Dendritic cell treated with granulocyte-macrophage colony-stimulating factor and Interleukin-4, amounts not matched to agents 40 ng/mL and 50 ng/mL, for 4 days (primary cell): ENCODE data around the gene ZNF567.

ENCODE experiments used
- H3K27ac Mint-ChIP-seq: one replicate; pipeline ENCODE4 v1.8.0; 2022; ENCODE audit warnings: mild to moderate bottlenecking, mixed read lengths
- H3K27me3 Mint-ChIP-seq: one replicate; pipeline ENCODE4 v1.8.0; 2022; ENCODE audit warnings: mild to moderate bottlenecking, mixed read lengths
- H3K36me3 Mint-ChIP-seq: one replicate; pipeline ENCODE4 v1.8.0; 2022; ENCODE audit warnings: low read depth, mixed read lengths
- H3K4me1 Mint-ChIP-seq: one replicate; pipeline ENCODE4 v1.8.0; 2022; ENCODE audit warnings: low read depth, mixed read lengths
- H3K4me3 Mint-ChIP-seq: one replicate; pipeline ENCODE4 v1.8.0; 2022; ENCODE audit warnings: mild to moderate bottlenecking, moderate library complexity, mixed read lengths
- H3K9me3 Mint-ChIP-seq: one replicate; pipeline ENCODE4 v1.8.0; 2022; ENCODE audit warnings: mixed read lengths
- intact Hi-C: fragments of 100-400 bp; cut with micrococcal nuclease; formaldehyde crosslinking; loops from one replicate; pipeline ENCODE4 v1.15.0; 2022

The ZNF567 gene

GRCh38 chr19:36687214-36688056, at the start of gene ZNF567:
ZNF567 (plus strand) TSS chr19:36687612; CDS start chr19:36694868, 7,256 bp downstream.
- H3K4me3 Mint-ChIP-seq = peak within 1 kb of the TSS; percentile 99
- H3K27ac Mint-ChIP-seq = peak within 1 kb of the TSS; percentile 94
- peaks cover 89% of the 10 kb centered on the region for H3K36me3 Mint-ChIP-seq
- H3K4me1 Mint-ChIP-seq = peaks cover 29% of the 10 kb centered on the region
- H3K27me3 Mint-ChIP-seq = no peaks in the 10 kb centered on the region
- H3K9me3 Mint-ChIP-seq = peaks cover 67% of the 10 kb centered on the region
- intact Hi-C loops = loop anchor here (1.0 to 5.0 kb wide), 3 partner anchors 21 to 390 kb away; partner anchors contain the start of genes ZNF345, ZNF420 and ZNF461

- Mint-ChIP-seq H3K27me3 (no peaks in the 10 kb centered on the region), H3K4me3 (no peak overlapping the region), H3K27ac (no peak overlapping the region), H3K9me3 (peaks cover 88% of the 10 kb centered on the region), H3K36me3 (peaks cover 37% of the 10 kb centered on the region), H3K4me1 (no peaks in the 10 kb centered on the region)
- intact Hi-C loops = no loop called here
These were observed 48.4 kb upstream of the ZNF567 start for GRCh38 chr19:36638862-36639510.

- intact Hi-C loops = no loop called here
- H3K9me3 Mint-ChIP-seq = peaks cover 63% of the 10 kb centered on the region
- no peak overlapping the region for H3K4me3 Mint-ChIP-seq
- no peaks in the 10 kb centered on the region for H3K4me1 Mint-ChIP-seq
- H3K27ac Mint-ChIP-seq = no peak overlapping the region
- no peaks in the 10 kb centered on the region for H3K27me3 Mint-ChIP-seq
- peaks cover 86% of the 10 kb centered on the region for H3K36me3 Mint-ChIP-seq
These were observed 40.7 kb upstream of the ZNF567 start for GRCh38 chr19:36646746-36647145.

- H3K36me3 Mint-ChIP-seq = peaks cover 96% of the 10 kb centered on the region
- H3K27ac Mint-ChIP-seq = no peak overlapping the region
- no peak overlapping the region for H3K4me3 Mint-ChIP-seq
- no peaks in the 10 kb centered on the region for H3K27me3 Mint-ChIP-seq
- peaks cover 76% of the 10 kb centered on the region for H3K9me3 Mint-ChIP-seq
- intact Hi-C loops = no loop called here
- H3K4me1 Mint-ChIP-seq = no peaks in the 10 kb centered on the region
These were observed 34.5 kb upstream of the ZNF567 start for GRCh38 chr19:36652958-36653357.

GRCh38 chr19:36665832-36666231, 21.6 kb upstream of the ZNF567 start:
- Mint-ChIP-seq H3K36me3 (peaks cover 84% of the 10 kb centered on the region), H3K27me3 (no peaks in the 10 kb centered on the region), H3K4me3 (peak overlapping the region; percentile 98), H3K4me1 (peaks cover 22% of the 10 kb centered on the region), H3K9me3 (peaks cover 65% of the 10 kb centered on the region), H3K27ac (peak overlapping the region; percentile 97)
- intact Hi-C loops = loop anchor here (1.0 to 5.0 kb wide), 4 partner anchors 21 to 801 kb away; partner anchors contain the start of genes ZNF529, ZNF567, ZNF569 and ZNF570

- Mint-ChIP-seq H3K4me3 (no peak overlapping the region), H3K9me3 (peaks cover 76% of the 10 kb centered on the region), H3K27ac (no peak overlapping the region), H3K4me1 (peaks cover 22% of the 10 kb centered on the region), H3K36me3 (peaks cover 73% of the 10 kb centered on the region), H3K27me3 (no peaks in the 10 kb centered on the region)
- intact Hi-C loops = loop anchor here (5.0 kb wide), 2 partner anchors 96 to 799 kb away; partner anchors contain the start of genes ZNF529, ZNF569 and ZNF570
These were observed 18.8 kb upstream of the ZNF567 start for GRCh38 chr19:36668646-36669045.

- intact Hi-C loops = no loop called here
- H3K27ac Mint-ChIP-seq = no peak overlapping the region
These were observed 15.0 kb upstream of the ZNF567 start for GRCh38 chr19:36672368-36672767.

GRCh38 chr19:36674201-36674600, 13.2 kb upstream of the ZNF567 start:
- Mint-ChIP-seq H3K27ac (no peak overlapping the region), H3K4me1 (no peaks in the 10 kb centered on the region), H3K27me3 (no peaks in the 10 kb centered on the region), H3K4me3 (no peak overlapping the region), H3K36me3 (peaks cover 49% of the 10 kb centered on the region), H3K9me3 (peaks cover 70% of the 10 kb centered on the region)
- intact Hi-C loops = no loop called here

More at GRCh38 chr19:36672368-36672767, 15.0 kb upstream of the ZNF567 start:
- no peaks in the 10 kb centered on the region for H3K27me3 Mint-ChIP-seq
- peaks cover 65% of the 10 kb centered on the region for H3K9me3 Mint-ChIP-seq
- no peak overlapping the region for H3K4me3 Mint-ChIP-seq
- peaks cover 43% of the 10 kb centered on the region for H3K36me3 Mint-ChIP-seq
- peaks cover 7% of the 10 kb centered on the region for H3K4me1 Mint-ChIP-seq

- no peaks in the 10 kb centered on the region for H3K27me3 Mint-ChIP-seq
- H3K9me3 Mint-ChIP-seq = peaks cover 66% of the 10 kb centered on the region
- H3K36me3 Mint-ChIP-seq = peaks cover 72% of the 10 kb centered on the region
- no peak overlapping the region for H3K4me3 Mint-ChIP-seq
- no peak overlapping the region for H3K27ac Mint-ChIP-seq
- intact Hi-C loops = no loop called here
- no peaks in the 10 kb centered on the region for H3K4me1 Mint-ChIP-seq
These were observed 8.0 kb upstream of the ZNF567 start for GRCh38 chr19:36679455-36679854.

GRCh38 chr19:36685835-36686234, 1.6 kb upstream of the ZNF567 start:
- H3K9me3 Mint-ChIP-seq = peaks cover 71% of the 10 kb centered on the region
- no peaks in the 10 kb centered on the region for H3K27me3 Mint-ChIP-seq
- intact Hi-C loops = loop anchor here (5.0 kb wide), 2 partner anchors 166 to 391 kb away; partner anchors contain the start of genes ZNF345 and ZNF420
- peaks cover 89% of the 10 kb centered on the region for H3K36me3 Mint-ChIP-seq
- peaks cover 29% of the 10 kb centered on the region for H3K4me1 Mint-ChIP-seq
- no peak overlapping the region for H3K4me3 Mint-ChIP-seq
- no peak overlapping the region for H3K27ac Mint-ChIP-seq

GRCh38 chr19:36686365-36687213, 823 bp upstream of the ZNF567 start:
- no peaks in the 10 kb centered on the region for H3K27me3 Mint-ChIP-seq
- peak overlapping the region; percentile 94 for H3K27ac Mint-ChIP-seq
- intact Hi-C loops = loop anchor here (1.0 to 5.0 kb wide), 3 partner anchors 20 to 391 kb away; partner anchors contain the start of genes ZNF345, ZNF420 and ZNF461
- peaks cover 89% of the 10 kb centered on the region for H3K36me3 Mint-ChIP-seq
- H3K9me3 Mint-ChIP-seq = peaks cover 67% of the 10 kb centered on the region
- H3K4me1 Mint-ChIP-seq = peaks cover 29% of the 10 kb centered on the region
- H3K4me3 Mint-ChIP-seq = peak overlapping the region; percentile 99

- H3K4me1 Mint-ChIP-seq = peaks cover 29% of the 10 kb centered on the region
- intact Hi-C loops = loop anchor here (5.0 kb wide), 2 partner anchors 164 to 389 kb away; partner anchors contain the start of genes ZNF345 and ZNF420
- peaks cover 89% of the 10 kb centered on the region for H3K36me3 Mint-ChIP-seq
- peak overlapping the region; percentile 99 for H3K4me3 Mint-ChIP-seq
- no peaks in the 10 kb centered on the region for H3K27me3 Mint-ChIP-seq
- peaks cover 66% of the 10 kb centered on the region for H3K9me3 Mint-ChIP-seq
- peak overlapping the region; percentile 94 for H3K27ac Mint-ChIP-seq
These were observed 646 bp downstream of the ZNF567 start for GRCh38 chr19:36688058-36688457.

- H3K4me1 Mint-ChIP-seq = no peaks in the 10 kb centered on the region
- H3K27me3 Mint-ChIP-seq = no peaks in the 10 kb centered on the region
- H3K36me3 Mint-ChIP-seq = peaks cover 92% of the 10 kb centered on the region
- no peak overlapping the region for H3K4me3 Mint-ChIP-seq
- H3K9me3 Mint-ChIP-seq = peaks cover 98% of the 10 kb centered on the region
- H3K27ac Mint-ChIP-seq = no peak overlapping the region
- intact Hi-C loops = no loop called here
These were observed 19.7 kb downstream of the ZNF567 start for GRCh38 chr19:36707134-36707533.
